HG03097 (cell line): ENCODE results near the gene CELF2.

Source experiments
- ATAC-seq: cut with Tn5 transposase; IDR thresholded peaks from one replicate; pipeline ENCODE4 v1.9.1; 2021; ENCODE audit not compliant: unreplicated experiment, low FRiP score

CELF2 gene

DNA sequence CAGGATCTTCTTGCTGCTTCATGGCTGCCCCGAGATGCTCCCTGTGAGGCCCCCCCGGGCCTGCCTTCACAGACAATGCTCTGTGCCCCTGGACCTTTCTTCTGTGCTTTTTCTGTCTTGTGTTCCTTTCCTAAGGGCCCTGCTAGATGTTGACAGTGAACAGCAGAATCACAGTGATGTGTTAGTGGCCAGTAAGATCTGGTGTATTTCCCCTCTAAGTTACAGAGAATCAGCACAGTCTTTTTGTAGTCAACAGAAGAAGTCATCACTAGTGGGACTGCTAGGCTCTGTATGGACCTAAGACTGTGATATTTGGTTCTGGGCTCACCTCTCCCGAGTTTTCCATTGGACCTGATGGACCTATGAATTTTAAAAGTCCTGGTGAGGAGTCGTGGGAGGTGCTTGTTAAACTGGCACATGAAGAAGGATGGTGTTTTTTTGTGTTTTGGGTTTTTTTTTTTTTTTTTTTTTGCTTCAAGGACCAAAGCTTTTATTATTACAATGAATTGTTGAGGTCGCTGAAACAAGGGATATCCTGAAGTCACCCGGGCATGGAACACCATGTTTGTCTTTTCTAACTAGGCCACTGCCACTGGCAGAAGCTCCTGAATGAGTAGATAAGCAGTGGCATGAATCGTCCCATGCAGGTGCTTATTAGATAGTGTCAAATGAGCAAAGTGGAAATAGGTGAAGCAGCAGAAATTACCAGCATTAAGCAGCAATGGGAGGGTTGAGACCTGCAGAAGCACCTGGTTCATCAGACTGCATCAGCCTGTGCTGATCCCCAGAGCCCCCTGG, 194.8 kb downstream of the CELF2 start:
- no peak for ATAC-seq

GRCh38 chr10:11213137-11213536, 195.5 kb downstream of the CELF2 start:
- ATAC-seq, result no peak

- no peak for ATAC-seq
These were observed 196.7 kb downstream of the CELF2 start for GRCh38 chr10:11214407-11214806.

DNA sequence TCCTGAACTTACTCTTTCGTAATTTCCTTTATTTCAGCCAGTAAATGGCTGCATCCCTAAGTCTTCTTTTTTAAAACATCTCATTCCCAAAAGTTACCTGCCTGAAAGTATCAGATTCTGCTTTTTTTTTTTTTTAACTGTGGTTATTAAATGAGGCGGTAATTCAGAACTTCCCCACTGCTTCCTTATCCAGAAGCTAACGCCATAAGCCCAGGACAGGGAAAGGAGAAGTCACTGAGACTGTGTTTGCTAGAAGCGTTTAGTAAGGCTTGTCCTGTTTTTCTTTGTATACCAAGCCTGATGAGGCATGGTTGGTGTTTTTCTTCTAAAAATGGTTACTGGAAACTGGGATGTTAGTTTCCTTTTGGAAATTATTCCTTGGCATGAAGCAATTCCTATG, 197.8 kb downstream of the CELF2 start:
- no peak for ATAC-seq

DNA sequence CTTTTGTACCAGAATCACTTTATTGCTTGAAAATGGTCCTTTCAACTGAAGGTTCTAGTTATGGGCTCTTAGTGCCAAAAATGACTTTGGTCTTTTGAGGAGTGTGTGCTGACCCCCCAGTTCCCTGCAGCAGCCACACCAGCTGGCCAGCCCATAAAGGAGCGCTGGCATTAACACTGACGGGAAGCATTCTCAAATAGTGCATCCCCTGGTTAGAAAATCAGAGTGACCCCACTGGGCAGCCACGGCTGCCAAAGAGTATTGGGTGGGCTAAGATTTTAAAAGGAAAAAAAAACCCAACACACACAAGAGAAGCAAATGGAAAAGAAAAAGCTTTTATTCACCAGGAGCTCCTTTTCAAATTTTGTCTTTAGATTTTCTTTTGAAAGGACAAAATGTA, 199.8 kb downstream of the CELF2 start:
- no peak for ATAC-seq

DNA sequence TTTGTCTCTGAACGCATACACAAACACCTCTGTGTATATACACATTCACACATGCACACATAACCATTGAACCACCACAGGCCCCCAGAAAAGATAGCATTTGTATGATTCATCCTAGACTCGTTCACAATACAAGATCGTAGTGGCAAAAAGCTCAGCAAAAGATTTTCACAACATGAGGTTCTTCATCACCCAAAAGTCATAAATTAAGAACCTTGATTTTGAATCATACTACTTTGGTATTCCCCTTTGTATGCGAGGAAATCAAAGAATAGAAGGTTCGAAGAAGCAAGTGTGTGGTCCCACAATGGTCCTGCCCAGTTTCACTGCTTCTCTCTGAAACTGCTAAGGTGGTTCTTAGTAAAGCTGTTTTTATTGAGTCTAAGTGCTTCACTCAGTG, 200.7 kb downstream of the CELF2 start:
- no peak for ATAC-seq

DNA sequence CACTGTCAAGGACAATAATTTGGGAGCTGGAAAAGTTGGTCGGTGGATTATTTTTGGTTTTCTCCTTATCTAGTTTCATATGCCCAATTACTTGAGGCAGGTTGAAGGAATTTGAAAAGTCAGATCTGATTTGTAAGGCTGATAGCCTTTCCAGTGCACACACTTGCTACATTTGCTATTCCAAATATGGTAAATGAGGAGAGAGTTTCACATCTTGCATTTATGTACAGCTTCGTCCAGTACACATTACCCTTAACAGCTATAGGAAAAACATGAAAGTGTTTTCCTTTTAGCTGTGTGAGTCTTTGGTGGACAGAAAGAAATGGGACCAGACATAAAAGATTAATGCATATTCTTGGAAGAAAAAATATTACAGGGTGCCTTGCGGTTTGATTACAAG, 201.8 kb downstream of the CELF2 start:
- no peak for ATAC-seq

DNA sequence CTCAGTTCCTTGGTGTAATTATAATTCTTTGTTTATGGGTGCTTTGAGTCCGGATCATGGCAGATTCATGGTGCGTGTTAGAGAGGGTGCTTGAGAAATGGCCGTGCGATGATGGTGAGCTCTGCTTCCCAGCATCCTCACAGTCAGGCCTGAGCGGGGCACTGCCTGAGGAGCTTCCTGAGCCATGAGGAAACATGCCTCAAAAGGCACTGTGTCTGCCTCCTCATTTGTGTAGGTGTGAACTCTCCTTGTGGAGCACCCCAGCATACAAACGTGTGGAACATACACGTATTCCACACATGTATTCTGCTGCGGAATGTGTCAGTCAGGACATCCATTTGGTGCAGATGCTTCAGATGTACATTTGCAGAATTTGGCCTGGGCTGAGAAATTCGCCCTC, 205.4 kb downstream of the CELF2 start:
- ATAC-seq, result no peak

- no peak for ATAC-seq
These were observed 206.0 kb downstream of the CELF2 start for GRCh38 chr10:11223507-11224140.

DNA sequence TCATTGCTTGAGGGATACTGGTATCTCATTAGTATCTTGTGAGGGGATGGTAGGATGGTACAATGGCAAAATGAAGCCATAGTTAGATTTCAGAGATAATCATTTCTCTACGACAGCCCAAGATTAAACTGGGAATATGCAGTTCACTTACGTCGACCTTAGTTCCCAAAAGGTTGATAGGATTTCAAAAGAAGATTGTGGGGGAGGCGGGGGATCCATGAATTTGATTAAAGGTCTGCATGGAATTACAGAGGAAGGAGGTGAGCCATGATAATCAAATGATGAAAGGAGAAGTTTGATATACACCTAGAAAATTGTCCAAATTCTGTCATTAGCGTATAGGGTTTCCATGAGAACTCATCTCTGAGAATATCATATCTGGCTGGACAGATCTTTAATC, 206.6 kb downstream of the CELF2 start:
- no peak for ATAC-seq

DNA sequence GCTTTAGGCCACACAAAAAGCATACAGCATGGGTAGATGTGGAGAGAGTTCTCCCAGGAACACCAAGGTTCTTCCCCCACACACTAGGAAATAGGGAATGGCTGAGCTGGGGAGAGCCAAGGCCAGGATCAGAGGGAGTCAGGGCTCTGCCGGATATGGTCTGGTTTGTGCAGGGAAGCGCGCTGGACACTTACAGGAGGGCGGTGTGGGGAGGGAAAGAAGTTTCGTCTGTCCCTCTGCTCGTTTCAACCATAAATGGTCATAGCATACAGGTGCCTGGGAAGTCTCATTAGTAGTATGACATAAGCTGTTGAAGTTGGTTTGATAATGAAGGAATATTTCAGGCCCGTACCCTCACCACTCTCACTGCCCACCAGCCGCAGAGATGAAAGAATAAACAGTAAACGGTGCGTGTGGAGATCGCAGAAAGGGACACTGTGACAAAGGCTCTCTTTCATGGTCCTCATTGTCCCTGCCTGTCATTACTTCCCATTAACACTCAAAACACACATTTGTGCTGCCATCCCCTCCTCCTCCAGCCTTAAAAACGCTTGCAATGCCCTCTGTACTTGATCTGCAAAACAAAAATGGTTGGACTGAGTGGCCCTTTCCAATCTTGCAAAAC, 207.2 kb downstream of the CELF2 start:
- ATAC-seq, result no peak

DNA sequence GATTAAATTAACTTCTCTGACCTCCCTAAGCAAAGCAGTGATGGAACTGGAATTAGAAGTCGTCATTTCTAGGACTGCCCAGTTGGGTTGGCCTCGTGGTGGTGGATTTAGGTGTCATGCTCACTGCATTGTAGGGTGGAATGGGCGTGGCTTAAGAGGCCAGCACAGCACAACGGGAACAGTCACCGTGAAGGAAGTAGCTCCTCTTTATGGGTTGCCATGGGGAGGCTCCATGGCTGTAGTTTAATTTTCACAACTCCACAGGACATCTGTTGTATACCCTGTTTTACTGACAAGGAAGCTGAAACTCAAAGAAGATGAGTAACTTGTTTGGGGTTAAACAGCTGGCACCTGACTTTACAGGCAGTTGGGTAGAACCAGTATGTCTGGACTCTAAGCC, 208.3 kb downstream of the CELF2 start:
- peak; percentile 55 for ATAC-seq

DNA sequence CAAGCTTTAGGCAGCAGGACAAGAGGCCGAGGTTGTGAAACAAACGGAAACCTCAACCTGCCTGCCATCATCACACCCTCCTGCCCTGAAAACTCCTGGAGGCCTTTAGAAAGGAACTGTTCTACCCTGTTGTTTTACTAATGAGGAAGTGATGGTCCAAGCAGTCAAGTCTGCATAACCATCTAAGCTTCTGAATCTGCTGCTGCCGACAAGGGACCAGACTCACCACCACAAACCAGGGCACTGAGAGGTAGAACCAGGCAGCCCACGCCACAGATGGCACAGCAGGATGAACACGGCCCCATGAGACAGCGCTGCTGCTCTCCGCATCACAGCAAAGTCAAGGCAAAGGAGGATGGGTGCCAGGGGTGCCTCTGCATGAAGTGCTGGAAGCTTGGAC, 209.4 kb downstream of the CELF2 start:
- peak; percentile 48 for ATAC-seq

DNA sequence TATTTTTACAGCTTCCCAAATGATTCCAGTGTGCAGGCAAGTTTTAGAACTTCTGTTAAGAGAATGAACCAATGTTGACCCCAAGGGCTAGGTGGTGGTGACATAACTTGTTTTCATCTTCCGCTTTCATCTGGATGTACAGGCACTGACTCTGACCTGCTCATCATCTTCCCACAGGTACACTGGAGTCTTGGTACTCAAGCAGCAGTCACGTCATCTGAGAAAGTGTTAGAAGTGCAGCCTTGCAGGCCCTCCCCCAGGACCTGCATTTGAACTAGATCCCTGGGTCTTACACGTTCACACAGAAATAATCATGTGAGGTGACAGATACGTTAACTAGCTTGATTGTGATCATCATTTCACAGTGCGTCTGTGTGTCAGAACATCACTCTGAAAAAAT, 212.2 kb downstream of the CELF2 start:
- ATAC-seq, result no peak

- ATAC-seq, result no peak
These were observed 213.0 kb downstream of the CELF2 start for GRCh38 chr10:11230498-11231167.

GRCh38 chr10:11231285-11231684, 213.6 kb downstream of the CELF2 start:
- no peak for ATAC-seq

- no peak for ATAC-seq
These were observed 214.7 kb downstream of the CELF2 start for GRCh38 chr10:11232222-11232961.

DNA sequence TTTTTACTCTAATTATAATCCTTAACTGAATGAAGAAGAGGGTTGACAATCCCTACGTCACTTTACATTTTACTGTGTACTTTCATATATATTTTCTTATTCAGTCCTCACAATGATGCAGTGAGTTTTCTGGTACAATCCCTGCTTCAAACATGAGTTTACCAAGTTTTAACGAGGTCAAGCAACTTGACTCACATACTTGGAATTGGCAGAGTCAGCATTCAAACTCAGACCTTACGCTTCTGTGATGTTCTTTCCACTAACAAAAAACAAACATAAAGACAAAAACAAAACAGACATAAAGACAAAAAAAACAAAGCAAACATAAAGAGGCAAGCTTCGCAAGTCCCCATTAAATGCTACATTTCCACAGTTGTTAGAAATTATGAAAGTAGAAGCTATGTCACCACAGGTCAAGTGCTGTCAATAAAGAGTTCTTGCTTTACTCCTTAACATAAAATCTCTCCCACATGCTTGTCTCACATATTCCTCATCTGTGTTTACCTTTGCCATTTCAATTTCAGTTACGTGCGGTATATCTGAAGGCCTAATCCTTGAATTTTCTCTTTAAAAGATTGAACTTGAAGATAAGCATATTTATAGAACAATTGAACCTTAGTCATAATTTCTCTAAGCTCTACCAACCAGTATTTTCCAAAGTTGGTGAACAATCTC, 217.3 kb downstream of the CELF2 start:
- no peak for ATAC-seq

GRCh38 chr10:11235771-11236170, 218.1 kb downstream of the CELF2 start:
- ATAC-seq, result no peak

- ATAC-seq, result peak; percentile 71
These were observed 218.6 kb downstream of the CELF2 start for GRCh38 chr10:11236234-11236633.
